ENCODE measurements around the gene SFT2D3. TPM values are rescaled to one million over a fixed set of nuclear protein-coding genes. Genes with fewer than 3 reads are reported as not detected.
A peak's percentile ranks its signal among the peaks of the same experiment; 100 is the strongest.

The SFT2D3 gene
- total RNA-seq, 1 experiment from 2014 or later: 3.1 TPM

GRCh38 chr2:127661949-127662510 is 39.3 kb upstream of the SFT2D3 start:
- Histone ChIP-seq H3K79me2 (ENCODE audit: insufficient read depth, low read length) (no peaks in the 10 kb centered on the region), H3K4me2 (ENCODE audit: low read length) (no peak overlapping the region), H2AFZ (ENCODE audit: low read depth, low read length, poor library complexity, severe bottlenecking) (no peak overlapping the region), H3K4me3 (replicated peaks in 1 of 2; ENCODE audit: low read depth in 1 of 2, low read length in 2 of 2) (no peak overlapping the region), H3K9me3 (ENCODE audit: control insufficient read depth in 1 of 2, insufficient read depth in 1 of 2, low read depth in 1 of 2, low read length in 2 of 2) (no peaks in the 10 kb centered on the region; a peak in 1 of 4 replicates), H3K4me1 (ENCODE audit: control insufficient read depth in 1 of 2, insufficient read depth in 2 of 2, low read length in 2 of 2) (peaks cover 0 to 8% of the 10 kb centered on the region in 2 experiments; a peak in 1 of 4 replicates), H3K27ac (ENCODE audit: low read depth, low read length) (no peak overlapping the region), H3K9me2 (ENCODE audit: insufficient read depth) (no peaks in the 10 kb centered on the region), H4K20me1 (ENCODE audit: insufficient read depth) (no peaks in the 10 kb centered on the region), H3K36me3 (ENCODE audit: control insufficient read depth in 1 of 2, insufficient read depth in 2 of 2, low read length in 2 of 2) (no peaks in the 10 kb centered on the region), H3K9ac (ENCODE audit: low read length) (no peak overlapping the region), H3K27me3 (ENCODE audit: insufficient read depth, low read length) (no peaks in the 10 kb centered on the region)
- POLR2A ChIA-PET: no interaction called here
- CTCF ChIA-PET: no interaction called here
- intact Hi-C loops (cut with micrococcal nuclease): no loop called here
- TF ChIP-seq CBX3 (IDR thresholded peaks at IDR 0.05; ENCODE audit: low read depth): no peak
- no peak for TF ChIP-seq ELF1 (IDR thresholded peaks at IDR 0.05; ENCODE audit: borderline replicate concordance, low read depth)
- TF ChIP-seq CTCF (IDR thresholded peaks at IDR 0.05 in 2 of 3, conservative IDR thresholded peaks at IDR 0.05 in 1 of 3; ENCODE audit: borderline replicate concordance in 1 of 3, insufficient read depth in 1 of 3, low read depth in 2 of 3, low read length in 2 of 3): 0 out of 6 replicates have a peak, but pooled peaks of 1 of the 3 experiments have one; percentile 9
- DNase-seq (ENCODE audit: low read depth, low spot score) (no peak), ATAC-seq (peak; percentile 53; the same call in 1 of the 2 replicates)
- BruUV-seq (replicated peaks): no TSS peak
- RAD21 ChIA-PET (ENCODE audit: low non-redundant PET in 1 of 2, low total read pairs in 2 of 2, uncharacterized antibody in 2 of 2, unreplicated experiment in 2 of 2): no interaction called here

GRCh38 chr2:127662937-127663565 is 38.2 kb upstream of the SFT2D3 start:
- no peak for ATAC-seq
- no peaks in the 10 kb centered on the region for H3K36me3 ChIP-seq (ENCODE audit: control insufficient read depth in 1 of 2, insufficient read depth in 2 of 2, low read length in 2 of 2)
- H4K20me1 ChIP-seq (ENCODE audit: insufficient read depth): no peaks in the 10 kb centered on the region
- H3K9me3 ChIP-seq (ENCODE audit: control insufficient read depth in 1 of 2, insufficient read depth in 1 of 2, low read depth in 1 of 2, low read length in 2 of 2): no peaks in the 10 kb centered on the region; a peak in 1 of 4 replicates
- TF ChIP-seq FOSL1 (IDR thresholded peaks at IDR 0.05; ENCODE audit: low read depth) (no peak), TCF7L2 (IDR thresholded peaks at IDR 0.05; ENCODE audit: borderline replicate concordance, extremely low read depth, insufficient read depth, insufficient read length) (no peak)
- no peak overlapping the region for H2AFZ ChIP-seq (ENCODE audit: low read depth, low read length, poor library complexity, severe bottlenecking)
- intact Hi-C loops (cut with micrococcal nuclease): no loop called here
- RAD21 ChIA-PET (ENCODE audit: low non-redundant PET in 1 of 2, low total read pairs in 2 of 2, uncharacterized antibody in 2 of 2, unreplicated experiment in 2 of 2): no interaction called here
- H3K27me3 ChIP-seq (ENCODE audit: insufficient read depth, low read length): no peaks in the 10 kb centered on the region
- CTCF ChIA-PET: no interaction called here
- no peak overlapping the region for H3K27ac ChIP-seq (ENCODE audit: low read depth, low read length)
- DNase-seq (ENCODE audit: low read depth, low spot score): no peak
- H3K4me1 ChIP-seq (ENCODE audit: control insufficient read depth in 1 of 2, insufficient read depth in 2 of 2, low read length in 2 of 2): peaks cover 0 to 8% of the 10 kb centered on the region in 2 experiments; a peak in 1 of 4 replicates
- no TSS peak for BruUV-seq (replicated peaks)
- no peak overlapping the region for H3K4me3 ChIP-seq (replicated peaks in 1 of 2; ENCODE audit: low read depth in 1 of 2, low read length in 2 of 2)
- H3K9ac ChIP-seq (ENCODE audit: low read length): no peak overlapping the region
- H3K9me2 ChIP-seq (ENCODE audit: insufficient read depth): no peaks in the 10 kb centered on the region
- POLR2A ChIA-PET: no interaction called here
- no peak overlapping the region for H3K4me2 ChIP-seq (ENCODE audit: low read length)
- no peaks in the 10 kb centered on the region for H3K79me2 ChIP-seq (ENCODE audit: insufficient read depth, low read length)

Measured in HCT116 (cell line).